Endothelial cell of umbilical vein (primary cell): ENCODE data around the gene SLIT1. TPM values are rescaled to one million over a fixed set of nuclear protein-coding genes. Genes with fewer than 3 reads are reported as not detected.

Experiments used
- BruUV-seq: library from RNA; stranded (reverse); fragments of 400-500 nt; replicated peaks from 2 replicates; lab custom pipeline; 2021; lab: Mats Ljungman, UMichigan
- CTCF ChIA-PET: fragments of 300-600, 350-600 bp; sonication (Branson Sonifier 250); formaldehyde crosslinking; loops from one replicate; lab custom pipeline; 2021; ENCODE audit warnings: antibody characterized with exemption, inconsistent platforms; lab: Charles Lee
- POLR2A ChIA-PET: fragments of 300-600, 350-600 bp; sonication (Branson Sonifier 250); formaldehyde crosslinking; loops from one replicate; lab custom pipeline; 2021; ENCODE audit warnings: antibody characterized with exemption, inconsistent platforms; lab: Charles Lee
- DNase-seq: peaks from one replicate; pipeline ENCODE4 v3.0.0-alpha.2; 2011; ENCODE audit warnings: low read depth, low spot score
- FAIRE-seq: peaks from 2 replicates; lab custom pipeline; 2011; peaks lifted over from hg19 to GRCh38; lab: Jason Lieb, UNC
- H2AFZ ChIP-seq: 2 replicates; pipeline ENCODE4 v1.6.0; 2012; ENCODE audit warnings: low read depth, low read length, control low read depth, inconsistent platforms
- H3K27ac ChIP-seq: 2 replicates; pipeline ENCODE4 v1.5.1; 2011; ENCODE audit warnings: low read depth, mild to moderate bottlenecking, control low read depth, low read length, moderate library complexity; ENCODE audit not compliant: insufficient read depth
- H3K27me3 ChIP-seq, 2 experiments: 2 replicates each; pipeline versions ENCODE4 v1.6.0 to v1.6.1; 2011; ENCODE audit warnings: low read length in 2 of 2, mixed read lengths in 1 of 2; ENCODE audit not compliant: control insufficient read depth in 2 of 2, insufficient read depth in 2 of 2
- H3K36me3 ChIP-seq, 2 experiments: 2 replicates in 1 of 2; 3 replicates in 1 of 2; pipeline ENCODE4 v1.5.1; 2011; ENCODE audit warnings: low read length in 2 of 2, mild to moderate bottlenecking in 1 of 2, moderate library complexity in 1 of 2; ENCODE audit not compliant: control insufficient read depth in 2 of 2, insufficient read depth in 2 of 2; ENCODE audit errors: extremely low read depth in 1 of 2
- H3K4me1 ChIP-seq: 3 replicates; pipeline ENCODE4 v1.5.1; 2011; ENCODE audit warnings: mild to moderate bottlenecking, low read length; ENCODE audit not compliant: control insufficient read depth, insufficient read depth; ENCODE audit errors: extremely low read depth
- H3K4me2 ChIP-seq: 2 replicates; pipeline ENCODE4 v1.6.1; 2011; ENCODE audit warnings: low read length, control low read depth, mixed read lengths; ENCODE audit not compliant: insufficient read depth
- H3K4me3 ChIP-seq, 3 experiments: fragments of 200-600 bp in 1 of 3; sonication (generic), shearing (Covaris generic) in 1 of 3; replicated peaks in 1 of 3; 2 replicates each; pipeline ENCODE4 v1.5.1; 2011 to 2016; ENCODE audit warnings: control low read depth in 3 of 3, low read length in 3 of 3, mild to moderate bottlenecking in 2 of 3, inconsistent platforms in 1 of 3, low read depth in 1 of 3, moderate library complexity in 1 of 3; ENCODE audit not compliant: insufficient read depth in 1 of 3
- H3K79me2 ChIP-seq: 2 replicates; pipeline ENCODE4 v1.6.0; 2012; ENCODE audit warnings: low read length, inconsistent platforms; ENCODE audit not compliant: control insufficient read depth, insufficient read depth
- H3K9ac ChIP-seq: replicated peaks from 2 replicates; pipeline ENCODE3; 2011; ENCODE audit warnings: low read length, control low read depth; ENCODE audit not compliant: insufficient read depth; ENCODE audit errors: extremely low read depth
- H3K9me1 ChIP-seq: replicated peaks from 3 replicates; pipeline ENCODE4 v1.6.0; 2011; ENCODE audit warnings: mild to moderate bottlenecking, low read length; ENCODE audit not compliant: control insufficient read depth, insufficient read depth; ENCODE audit errors: extremely low read depth
- H3K9me3 ChIP-seq: replicated peaks from 2 replicates; pipeline ENCODE4 v1.5.1; 2012; ENCODE audit warnings: low read length, inconsistent platforms; ENCODE audit not compliant: control insufficient read depth, insufficient read depth
- H4K20me1 ChIP-seq: replicated peaks from 2 replicates; pipeline ENCODE3; 2011; ENCODE audit warnings: mild to moderate bottlenecking, low read length; ENCODE audit not compliant: control insufficient read depth, insufficient read depth; ENCODE audit errors: extremely low read depth
- CTCF ChIP-seq, 2 donors: IDR thresholded peaks; 1 replicate in 1 of 2; 2 replicates in 1 of 2; pipeline ENCODE4 v1.5.1; 2011; ENCODE audit warnings: low read length in 2 of 2, mild to moderate bottlenecking in 2 of 2, moderate library complexity in 2 of 2, control low read depth in 1 of 2, inconsistent platforms in 1 of 2, low read depth in 1 of 2; ENCODE audit not compliant: insufficient read depth in 1 of 2; ENCODE audit errors: extremely low read depth in 1 of 2
- EZH2 ChIP-seq: IDR thresholded peaks from 2 replicates; pipeline ENCODE4 v1.6.1; 2012; ENCODE audit warnings: borderline replicate concordance, low read depth, mild to moderate bottlenecking, moderate library complexity, low read length, inconsistent platforms; ENCODE audit not compliant: severe bottlenecking
- FOS ChIP-seq: IDR thresholded peaks from 2 replicates; pipeline ENCODE4 v1.6.1; 2011; ENCODE audit warnings: mild to moderate bottlenecking, low read length, moderate library complexity, borderline replicate concordance; ENCODE audit not compliant: insufficient read depth
- GATA2 ChIP-seq: IDR thresholded peaks from 2 replicates; pipeline ENCODE4 v1.7.0; 2011; ENCODE audit warnings: low read depth, mild to moderate bottlenecking, moderate library complexity, mixed read lengths, low read length; ENCODE audit not compliant: insufficient read length, insufficient read depth
- JUN ChIP-seq: IDR thresholded peaks from 2 replicates; pipeline ENCODE4 v1.6.1; 2011; ENCODE audit warnings: borderline replicate concordance, low read depth; ENCODE audit not compliant: insufficient read length, insufficient read depth
- MAX ChIP-seq: IDR thresholded peaks from 2 replicates; pipeline ENCODE4 v1.6.1; 2011; ENCODE audit not compliant: insufficient read depth, insufficient read length
- MYC ChIP-seq: IDR thresholded peaks from one replicate; pipeline ENCODE4 v1.6.1; 2011; ENCODE audit warnings: mild to moderate bottlenecking, low read depth, low read length
- POLR2A ChIP-seq: IDR thresholded peaks from 2 replicates; pipeline ENCODE4 v1.6.1; 2012; ENCODE audit warnings: low read depth, mild to moderate bottlenecking, control low read depth, low read length
- POLR2AphosphoS5 ChIP-seq: IDR thresholded peaks from 2 replicates; pipeline ENCODE4 v1.6.1; 2012; ENCODE audit warnings: low read depth, mild to moderate bottlenecking, control low read depth, low read length, moderate library complexity; ENCODE audit not compliant: insufficient read depth
- dilution Hi-C: fragments of 300-500 bp; cut with MboI; formaldehyde crosslinking; loops from one replicate; pipeline ENCODE4 v1.15.0; 2019; ENCODE audit warnings: low sequenced_read_pairs; ENCODE audit not compliant: extremely low pct_ligation_motif_present
- intact Hi-C: fragments of 100-400 bp; cut with micrococcal nuclease; formaldehyde crosslinking; loops from one replicate; pipeline ENCODE4 v1.10.0; 2022
- polyA plus RNA-seq, 4 experiments: library from polyadenylated mRNA; depleted of rRNA in 3 of 4; stranded (reverse) in 3 of 4; unstranded in 1 of 4; fragments of >200 nt; gene quantifications; 2 replicates each; pipeline versions ENCODE4 v1.2.1 to v1.2.3, GENCODE V29; 2011 to 2012; ENCODE audit warnings: missing spikeins in 1 of 4
- total RNA-seq: library from RNA; stranded (reverse); gene quantifications from 2 replicates; pipeline ENCODE4 v1.2.3, GENCODE V29; 2021

SLIT1 gene
- total and polyA plus RNA-seq, 2 donors (not counting 3 experiments of a cell fraction or from before 2014, with no cell fraction given), result 0.04 to 0.20 TPM

GRCh38 chr10:97066877-97067555 lies 118.7 kb downstream of the SLIT1 start:
- no peaks in the 10 kb centered on the region for H3K27me3 ChIP-seq
- CTCF ChIA-PET, result interaction anchor here (1.9 to 2.1 kb wide), 2 partner anchors 15 to 30 kb away, joined by 5 to 7 read pairs; no protein-coding TSS in a partner anchor
- FAIRE-seq (no peak), DNase-seq (no peak)
- no peak overlapping the region for H3K27ac ChIP-seq
- H4K20me1 ChIP-seq, result no peaks in the 10 kb centered on the region
- POLR2A ChIA-PET, result no interaction called here
- intact Hi-C loops, result no loop called here
- H3K4me1 ChIP-seq, result no peaks in the 10 kb centered on the region
- no peak overlapping the region for H3K9ac ChIP-seq
- no peaks in the 10 kb centered on the region for H3K9me1 ChIP-seq
- H3K4me2 ChIP-seq, result no peak overlapping the region
- H3K79me2 ChIP-seq, result no peaks in the 10 kb centered on the region
- H3K9me3 ChIP-seq, result no peaks in the 10 kb centered on the region
- BruUV-seq, result no TSS peak
- H3K4me3 ChIP-seq, result no peak overlapping the region
- no peak overlapping the region for H2AFZ ChIP-seq
- no peaks in the 10 kb centered on the region for H3K36me3 ChIP-seq
- no peak for TF ChIP-seq MYC
- no peak for TF ChIP-seq JUN
- no peak for TF ChIP-seq POLR2A
- no peak for TF ChIP-seq FOS
- dilution Hi-C loops, result no loop called here

GRCh38 chr10:97065686-97066660 lies 119.8 kb downstream of the SLIT1 start:
- no peak overlapping the region for H3K4me2 ChIP-seq
- dilution Hi-C loops, result no loop called here
- H4K20me1 ChIP-seq, result no peaks in the 10 kb centered on the region
- no peak overlapping the region for H2AFZ ChIP-seq
- H3K9ac ChIP-seq, result no peak overlapping the region
- H3K27me3 ChIP-seq, result no peaks in the 10 kb centered on the region
- FAIRE-seq (no peak), DNase-seq (no peak)
- no peaks in the 10 kb centered on the region for H3K9me3 ChIP-seq
- H3K27ac ChIP-seq, result no peak overlapping the region
- no peak for TF ChIP-seq MAX
- TF ChIP-seq CTCF (IDR thresholded peaks at IDR 0.05; ENCODE audit: extremely low read depth in 1 of 2, insufficient read depth in 1 of 2, low read depth in 1 of 2, low read length in 2 of 2), result no peak
- TF ChIP-seq FOS, result no peak
- TF ChIP-seq MYC, result no peak
- no peak for TF ChIP-seq EZH2
- no peak for TF ChIP-seq GATA2
- no peak for TF ChIP-seq POLR2A
- no peak for TF ChIP-seq POLR2AphosphoS5
- TF ChIP-seq JUN, result no peak
- BruUV-seq, result no TSS peak
- H3K4me1 ChIP-seq, result no peaks in the 10 kb centered on the region
- ChIA-PET POLR2A (no interaction called here), CTCF (interaction anchor here (1.0 to 2.1 kb wide), 4 partner anchors 9 to 29 kb away, joined by 3 to 7 read pairs (median 4); no protein-coding TSS in a partner anchor)
- no peak overlapping the region for H3K4me3 ChIP-seq
- no peaks in the 10 kb centered on the region for H3K9me1 ChIP-seq
- no peaks in the 10 kb centered on the region for H3K79me2 ChIP-seq
- intact Hi-C loops, result no loop called here
- H3K36me3 ChIP-seq, result no peaks in the 10 kb centered on the region
